Jurkat, Clone E6-1 (cell line): Measurements from ENCODE around the gene RNF169.
"Not testable (repeated sequence)": the region's sequence is repeated elsewhere in the genome, so short reads cannot be mapped to it uniquely, and the experiment has no call there.

Experiments
- DNase-seq: peaks from one replicate; pipeline ENCODE4 v3.0.0-alpha.2; 2011; ENCODE audit warnings: low read depth, low spot score
- H3K4me3 ChIP-seq: 2 replicates; pipeline ENCODE4 v1.5.1; 2011; ENCODE audit warnings: mild to moderate bottlenecking, low read length, control low read depth, moderate library complexity

RNF169 gene

DNA sequence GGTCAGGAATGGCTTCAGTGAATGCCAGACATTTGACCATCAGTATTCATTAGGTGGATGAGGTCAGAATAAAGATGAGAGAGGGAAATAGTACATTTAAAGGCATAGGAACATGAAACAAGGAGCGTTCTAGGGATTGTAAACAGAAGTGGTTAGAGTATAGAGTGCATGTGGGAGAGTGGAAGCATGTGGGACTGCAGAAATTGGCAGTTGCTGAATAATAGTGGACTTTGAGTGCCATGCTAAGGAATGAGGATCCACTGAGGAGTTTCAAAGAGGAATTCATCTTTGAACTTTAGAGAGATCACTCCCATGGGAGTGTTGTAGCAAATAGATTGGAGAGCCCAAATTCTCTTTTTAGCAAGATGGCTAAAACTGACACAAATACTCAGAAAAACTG is 7.9 kb downstream of the RNF169 start:
- no peak for DNase-seq

DNA sequence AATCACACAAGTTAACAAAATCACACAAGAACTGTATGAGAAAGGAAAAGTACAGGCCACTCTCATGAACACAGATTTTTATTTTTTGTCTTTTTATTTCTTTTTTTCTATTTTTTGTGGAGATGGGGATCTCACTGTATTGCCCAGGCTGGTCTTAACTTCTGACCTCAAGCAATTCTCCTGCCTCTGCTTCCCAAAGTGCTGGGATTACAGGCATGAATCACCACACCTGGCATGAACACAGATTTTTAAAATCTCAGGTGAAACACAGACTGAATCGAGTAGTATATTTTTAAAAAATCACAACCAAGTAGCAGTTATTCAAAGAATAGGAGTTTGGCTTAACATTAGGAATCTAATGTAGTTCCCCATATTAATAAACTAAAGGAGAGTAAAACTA is 18.3 kb downstream of the RNF169 start:
- DNase-seq, result no peak
- no peak overlapping the region for H3K4me3 ChIP-seq

More for the DNA sequence above, 7.9 kb downstream of the RNF169 start:
- no peak overlapping the region for H3K4me3 ChIP-seq

DNA sequence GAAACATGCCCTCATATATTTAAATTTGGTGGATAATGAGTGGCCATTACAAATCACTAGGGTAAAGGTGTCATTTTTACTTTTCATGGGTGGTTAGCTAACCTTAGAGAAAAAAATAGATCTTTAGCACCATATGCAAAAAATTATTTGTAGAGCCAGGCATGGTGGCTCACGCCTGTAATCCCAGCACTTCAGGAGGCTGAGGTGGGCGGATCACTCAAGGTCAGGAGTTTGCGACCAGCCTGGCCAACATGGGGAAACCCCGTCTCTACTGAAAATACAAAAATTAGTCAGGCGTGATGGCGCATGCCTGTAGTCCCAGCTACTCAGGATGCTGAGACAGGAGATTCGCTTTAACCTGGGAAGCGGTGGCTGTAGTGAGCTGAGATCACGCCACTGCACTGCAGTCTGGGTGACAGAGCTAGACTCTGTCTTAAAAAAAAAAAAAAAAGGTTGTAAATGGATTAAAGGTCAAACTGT is 19.6 kb downstream of the RNF169 start:
- not testable (repeated sequence) for DNase-seq, H3K4me3 ChIP-seq

DNA sequence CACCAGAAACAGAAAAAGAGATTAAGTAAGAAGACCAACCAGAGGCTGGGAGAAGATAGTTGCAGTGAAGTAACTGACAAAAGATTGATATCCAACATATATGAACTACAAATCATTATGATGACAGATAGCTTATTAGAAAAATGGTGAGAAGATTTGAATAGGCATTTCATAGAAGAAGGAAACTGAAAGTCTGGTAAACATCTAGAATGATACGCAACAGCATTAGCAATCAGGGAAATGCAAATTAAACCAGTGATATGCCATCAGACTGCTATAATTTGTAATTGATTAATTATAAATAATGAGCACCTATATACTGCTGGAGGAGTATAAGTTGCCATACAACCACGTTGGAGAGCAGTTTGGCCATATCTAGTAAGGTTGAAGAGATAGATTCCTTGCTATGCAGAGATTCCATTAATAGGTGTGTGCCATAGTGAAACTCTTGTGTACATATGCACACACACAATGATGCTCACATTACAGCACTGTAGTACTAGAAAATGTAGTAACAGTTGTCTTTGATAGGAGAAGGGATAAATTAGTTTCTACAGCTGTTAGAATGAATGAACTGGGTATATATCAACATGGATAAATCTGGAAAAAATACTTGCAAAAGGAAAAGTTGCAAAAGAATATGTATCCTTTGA is 20.5 kb downstream of the RNF169 start:
- DNase-seq, result no peak
- H3K4me3 ChIP-seq, result no peak overlapping the region

DNA sequence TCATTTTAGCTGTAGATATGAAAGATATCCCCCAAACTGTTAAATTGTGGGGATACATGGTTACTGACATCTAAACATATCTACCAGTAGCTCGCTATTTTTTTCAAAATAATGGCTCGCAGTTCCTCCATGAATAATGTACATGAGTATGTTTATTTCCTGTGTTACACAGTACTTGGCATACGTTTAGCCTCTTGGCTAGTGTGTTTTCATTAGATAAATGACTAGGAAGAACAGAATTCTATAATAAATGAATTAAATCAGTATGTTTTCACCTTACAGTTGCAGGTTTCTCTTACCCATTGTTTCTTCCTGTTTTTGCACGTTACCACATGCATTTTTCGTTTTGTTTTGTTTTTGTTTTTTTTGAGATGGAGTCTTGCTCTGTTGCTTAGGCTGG is 21.8 kb downstream of the RNF169 start:
- DNase-seq, result no peak
- H3K4me3 ChIP-seq, result no peak overlapping the region

DNA sequence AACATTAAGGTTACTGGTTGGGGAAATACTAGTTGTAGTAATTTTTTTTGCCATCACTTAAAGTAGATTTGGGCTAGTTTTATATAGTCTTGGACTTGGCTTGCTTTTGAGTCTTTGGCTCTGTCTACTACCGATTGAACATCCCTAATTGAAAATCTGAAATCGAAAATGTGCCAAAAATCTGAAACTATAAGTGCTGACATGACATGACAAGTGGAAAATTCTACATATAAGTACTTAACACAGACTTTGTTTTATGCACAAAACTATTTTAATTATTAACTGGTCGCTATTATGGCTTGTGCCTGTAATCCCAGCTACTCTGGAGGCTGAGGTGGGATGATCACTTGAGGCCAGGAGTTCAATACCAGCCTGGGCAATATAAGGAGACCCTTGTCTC is 22.5 kb downstream of the RNF169 start:
- no peak overlapping the region for H3K4me3 ChIP-seq
- DNase-seq, result no peak

DNA sequence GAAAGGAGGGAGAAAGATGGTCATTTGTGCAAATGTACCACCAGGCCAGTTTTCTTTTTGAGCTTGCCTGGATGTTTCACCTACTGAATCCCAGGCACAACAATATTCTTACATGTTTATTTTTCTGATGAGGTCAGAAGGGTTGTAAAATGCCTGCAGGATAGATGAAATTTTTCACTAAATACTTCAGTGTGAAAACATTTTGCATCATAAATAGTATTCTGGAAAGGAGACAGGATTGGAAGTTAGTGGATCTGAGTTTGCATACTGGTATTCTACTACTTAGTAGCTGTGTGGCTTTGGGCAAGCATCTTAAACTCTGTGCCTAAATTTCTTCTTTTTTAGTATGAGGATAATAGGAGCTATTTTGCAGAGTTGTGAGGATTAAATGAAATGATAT is 24.8 kb downstream of the RNF169 start:
- no peak overlapping the region for H3K4me3 ChIP-seq
- no peak for DNase-seq

DNA sequence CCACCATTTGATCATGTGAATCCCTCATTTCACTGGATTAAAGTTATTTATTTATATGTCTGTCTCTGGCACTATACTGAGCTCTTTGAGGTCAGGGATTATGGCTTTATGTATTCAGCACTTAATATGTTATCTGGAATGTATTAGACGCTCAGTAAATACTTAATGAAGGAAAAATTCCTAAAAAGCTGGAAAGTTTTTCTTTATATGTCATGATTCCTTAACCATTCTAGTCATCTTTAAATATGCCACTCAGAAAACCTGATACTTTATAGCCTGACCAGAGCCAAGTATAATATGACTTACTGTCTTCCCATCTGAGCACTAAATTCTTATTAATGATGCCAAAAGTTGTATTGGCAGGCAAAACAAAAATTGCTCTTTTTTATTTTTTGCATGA is 27.1 kb downstream of the RNF169 start:
- no peak for DNase-seq
- H3K4me3 ChIP-seq, result no peak overlapping the region

DNA sequence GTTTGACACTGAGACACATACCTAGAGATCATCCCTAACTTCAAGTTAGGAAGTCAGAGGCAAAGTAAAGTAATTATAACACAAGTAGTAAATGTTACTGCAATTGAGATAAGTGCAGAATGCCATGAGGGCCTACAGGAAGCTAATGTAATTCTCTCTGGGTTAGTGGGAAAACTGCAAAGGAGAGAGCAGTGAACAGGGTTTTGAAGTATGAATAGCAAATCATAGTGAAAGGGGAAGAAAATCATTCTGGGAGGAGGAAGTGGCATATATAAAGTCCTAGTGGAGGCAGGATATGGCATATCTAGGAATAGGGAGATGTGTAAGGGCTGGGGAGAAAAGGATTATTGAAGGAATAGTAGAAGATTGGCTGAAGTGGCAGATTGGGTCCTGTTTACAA is 27.9 kb downstream of the RNF169 start:
- DNase-seq, result no peak
- no peak overlapping the region for H3K4me3 ChIP-seq

DNA sequence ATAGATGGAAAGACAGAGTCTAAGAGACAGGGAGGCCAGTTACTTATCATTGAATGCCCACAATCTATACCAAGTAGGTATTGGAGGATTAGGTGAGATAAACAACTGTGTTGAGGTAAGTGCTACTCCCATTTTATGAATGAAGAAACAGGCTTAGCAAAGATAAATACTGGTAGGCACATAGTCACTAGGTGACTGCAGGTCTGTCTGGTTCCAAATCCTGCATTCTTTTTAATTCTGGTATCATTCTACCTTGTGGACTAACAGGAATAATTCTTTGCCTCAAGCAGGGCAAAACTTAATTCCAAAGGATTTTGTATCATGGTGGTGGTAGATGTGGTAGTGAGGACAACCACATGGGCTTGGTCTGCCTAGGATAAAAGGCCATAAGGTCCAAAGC is 28.4 kb downstream of the RNF169 start:
- H3K4me3 ChIP-seq, result no peak overlapping the region
- no peak for DNase-seq

DNA sequence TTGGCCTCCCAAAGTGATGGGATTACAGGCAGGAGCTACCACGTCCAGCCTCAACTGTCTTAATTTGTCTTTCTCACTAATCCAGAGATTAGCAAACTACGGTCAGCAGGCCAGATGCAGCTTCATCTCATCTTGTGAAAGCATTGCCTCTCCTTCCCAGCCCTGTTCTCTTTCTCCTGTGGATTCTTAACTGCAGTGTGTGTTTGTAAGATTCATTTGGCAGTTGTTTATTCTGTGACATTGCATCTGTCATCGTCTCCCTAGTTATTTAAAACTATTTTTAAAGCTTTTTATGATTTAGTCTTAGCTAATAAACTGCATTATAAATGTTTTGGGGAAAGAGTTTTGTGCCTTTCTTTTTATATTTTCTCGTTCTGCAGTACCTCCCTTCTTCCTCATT is 29.2 kb downstream of the RNF169 start:
- DNase-seq, result no peak
- H3K4me3 ChIP-seq, result no peak overlapping the region

DNA sequence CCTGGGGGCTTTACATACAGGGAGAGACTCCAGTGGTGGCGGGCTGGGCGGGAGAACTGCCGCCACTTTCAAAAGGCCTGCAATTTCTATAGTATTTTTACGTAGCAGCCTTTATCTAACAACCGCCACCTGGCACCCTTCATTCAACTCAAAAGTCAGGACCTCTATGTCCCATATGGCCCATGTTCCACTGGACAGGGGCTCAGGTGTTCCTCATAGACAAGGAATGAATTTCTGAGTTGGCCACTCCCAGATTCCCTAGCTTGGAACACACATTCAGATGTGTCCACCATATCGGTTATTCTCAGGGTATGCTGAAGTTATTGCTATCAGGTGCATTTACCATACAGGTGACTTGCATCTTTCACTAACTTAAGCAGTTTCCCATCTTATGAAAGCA is 29.9 kb downstream of the RNF169 start:
- H3K4me3 ChIP-seq, result no peak overlapping the region
- DNase-seq, result no peak

DNA sequence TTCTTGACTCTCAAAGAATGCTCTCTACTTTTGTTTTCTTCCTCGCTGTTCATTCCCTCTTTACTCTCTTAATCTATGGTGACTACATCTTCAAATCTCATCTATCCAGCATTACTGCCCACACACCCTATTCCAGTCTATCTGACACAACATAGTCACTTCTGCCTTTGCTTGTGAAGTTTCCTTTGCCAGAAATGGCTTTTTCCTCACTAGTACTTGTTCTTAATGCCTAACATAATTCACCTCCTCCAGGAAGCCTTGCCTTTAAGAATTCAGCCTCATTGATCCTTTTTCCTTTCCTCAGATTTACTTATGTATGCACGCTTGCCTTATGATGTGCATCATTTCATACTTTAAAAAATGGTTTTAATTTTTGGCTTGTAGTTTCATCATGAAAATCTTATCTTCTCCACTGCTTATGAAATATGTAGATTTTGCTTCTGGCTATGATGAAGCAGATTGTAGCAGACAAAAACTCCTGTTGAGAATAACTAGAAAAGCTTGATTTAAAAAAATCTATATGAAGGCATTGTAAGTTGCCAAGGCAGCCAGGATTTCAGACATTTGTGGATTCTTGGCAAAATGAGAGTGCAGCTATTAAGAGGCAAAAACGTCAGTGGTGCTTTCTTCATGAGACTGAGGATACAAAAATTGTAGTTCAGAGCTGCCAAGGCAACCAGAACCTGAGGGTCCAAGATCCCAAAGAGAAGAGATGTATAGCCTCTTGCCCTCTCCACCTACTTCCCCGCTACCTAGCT is 31.8 kb downstream of the RNF169 start:
- no peak for DNase-seq
- no peak overlapping the region for H3K4me3 ChIP-seq

DNA sequence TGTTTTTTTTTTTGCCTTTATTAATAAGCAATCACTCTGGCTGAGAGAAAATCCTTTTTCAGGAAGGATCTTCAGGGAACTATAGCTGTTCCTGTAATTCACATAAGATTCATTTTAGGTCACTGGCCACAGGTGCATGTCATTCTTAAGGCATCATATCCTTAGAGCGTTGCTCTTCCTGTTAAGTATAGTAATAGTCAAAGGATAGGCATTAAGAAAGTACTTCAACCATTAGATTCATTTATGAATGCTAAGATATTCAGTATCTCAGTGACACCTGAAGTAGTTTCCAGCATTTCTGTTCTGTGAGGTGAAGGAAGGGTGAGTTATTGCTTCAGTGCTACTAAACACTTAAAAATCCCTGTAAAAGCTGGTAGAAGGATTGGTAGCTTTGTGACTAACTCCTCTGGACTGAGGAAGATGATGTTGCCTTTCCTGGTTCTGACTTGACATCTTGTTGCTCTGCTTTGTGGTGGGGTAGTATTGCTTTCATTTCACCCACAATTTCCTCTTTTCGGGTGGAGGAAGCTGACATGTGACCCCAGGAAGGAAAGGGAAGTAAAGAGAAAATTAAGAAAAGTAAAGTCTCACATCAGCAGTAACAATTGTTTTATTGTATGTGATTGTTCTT is 34.7 kb downstream of the RNF169 start:
- DNase-seq, result peak; percentile 25
- H3K4me3 ChIP-seq, result no peak overlapping the region

DNA sequence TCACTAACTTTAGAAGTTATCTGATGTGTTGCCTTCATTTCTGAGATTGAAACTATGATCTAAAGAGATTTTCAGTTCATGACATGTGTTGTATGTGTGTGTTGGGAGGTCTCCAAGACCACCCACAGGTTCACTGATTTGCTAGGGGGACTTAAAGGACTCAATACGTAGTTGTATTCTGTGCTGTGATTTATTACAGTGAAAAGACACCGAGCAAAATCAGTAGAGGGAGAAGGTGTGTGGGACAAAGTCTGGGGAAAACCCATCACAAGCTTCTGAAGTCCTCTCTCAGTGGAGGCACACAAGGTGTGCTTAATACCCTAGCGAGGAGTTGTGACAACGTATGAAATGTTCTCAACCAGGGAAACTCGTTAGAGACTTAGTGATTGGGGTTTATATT is 35.6 kb downstream of the RNF169 start:
- H3K4me3 ChIP-seq, result no peak overlapping the region
- DNase-seq, result no peak

DNA sequence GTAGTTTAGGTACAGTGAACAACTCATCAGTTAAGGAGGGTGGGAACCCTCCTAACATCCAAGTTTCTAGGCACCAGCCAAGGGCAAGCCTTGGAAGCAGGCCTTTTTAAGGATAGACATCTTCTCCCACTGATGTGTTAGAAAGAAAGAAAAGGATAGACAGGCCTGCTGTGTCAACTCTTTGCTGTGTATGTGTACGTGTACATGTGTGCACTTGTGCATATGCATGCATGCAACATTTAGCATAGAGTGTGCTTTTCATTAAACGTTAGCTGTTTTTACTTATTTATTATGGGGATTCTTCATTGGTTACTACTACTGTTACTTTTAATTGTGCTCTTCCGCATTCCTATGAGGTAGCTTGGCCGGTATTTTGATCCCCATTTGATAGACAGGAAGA is 36.1 kb downstream of the RNF169 start:
- H3K4me3 ChIP-seq, result no peak overlapping the region
- DNase-seq, result no peak

DNA sequence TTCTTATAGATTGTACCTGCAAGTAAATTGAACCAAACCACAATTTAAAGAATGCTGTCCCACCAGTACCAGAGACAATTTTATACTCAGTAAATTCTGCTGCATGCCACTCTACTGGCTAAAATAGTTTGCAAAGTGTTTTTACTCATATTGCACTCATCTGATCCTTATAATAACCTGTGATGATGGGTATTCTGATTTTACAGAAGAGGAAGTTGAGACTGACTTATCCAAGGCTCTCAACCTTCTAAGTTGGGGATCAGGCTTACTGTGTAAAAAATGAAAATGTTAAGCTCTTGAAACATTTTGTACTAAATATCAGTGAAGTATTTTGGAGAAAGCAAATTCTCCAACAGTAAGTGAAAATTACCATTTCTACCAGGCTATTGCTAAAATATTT is 37.9 kb downstream of the RNF169 start:
- no peak for DNase-seq
- no peak overlapping the region for H3K4me3 ChIP-seq

DNA sequence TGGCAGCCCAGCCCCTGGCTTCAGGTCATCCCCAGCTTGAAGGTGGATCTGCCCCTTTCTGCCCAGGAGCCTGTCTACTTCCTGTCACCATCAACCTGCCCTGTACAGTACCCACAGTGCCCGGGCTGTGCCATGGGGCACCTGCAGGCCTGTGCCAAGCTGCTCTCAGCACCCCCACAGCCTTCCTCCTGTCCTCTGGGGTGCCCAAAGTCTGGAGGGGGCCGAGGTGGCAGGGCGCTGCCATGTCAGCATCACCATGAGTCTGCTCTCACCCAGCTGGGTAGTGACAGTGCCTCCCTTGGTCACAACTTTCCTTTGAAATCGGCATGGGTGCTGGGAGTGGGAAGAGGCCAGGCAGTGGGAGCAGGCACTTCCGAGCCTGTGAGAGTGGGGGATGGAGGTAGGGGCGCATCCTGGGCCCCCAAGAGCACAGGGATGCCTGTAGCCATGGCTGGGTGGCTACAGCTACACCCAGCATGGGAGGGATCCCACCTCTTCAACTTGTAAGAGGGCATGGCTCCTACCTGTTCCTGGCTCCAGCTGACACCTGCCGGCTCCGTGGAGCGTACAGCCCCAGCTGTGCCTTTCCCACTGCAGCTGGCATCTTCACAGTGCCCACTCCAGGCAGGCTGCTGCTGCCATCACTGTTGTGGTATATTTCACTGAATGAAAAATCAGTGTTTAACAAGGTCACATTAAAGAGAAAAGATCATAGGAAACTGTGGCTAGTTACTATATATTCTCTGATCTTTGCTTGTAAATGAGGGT is 42.9 kb downstream of the RNF169 start:
- DNase-seq, result no peak
- H3K4me3 ChIP-seq, result no peak overlapping the region

DNA sequence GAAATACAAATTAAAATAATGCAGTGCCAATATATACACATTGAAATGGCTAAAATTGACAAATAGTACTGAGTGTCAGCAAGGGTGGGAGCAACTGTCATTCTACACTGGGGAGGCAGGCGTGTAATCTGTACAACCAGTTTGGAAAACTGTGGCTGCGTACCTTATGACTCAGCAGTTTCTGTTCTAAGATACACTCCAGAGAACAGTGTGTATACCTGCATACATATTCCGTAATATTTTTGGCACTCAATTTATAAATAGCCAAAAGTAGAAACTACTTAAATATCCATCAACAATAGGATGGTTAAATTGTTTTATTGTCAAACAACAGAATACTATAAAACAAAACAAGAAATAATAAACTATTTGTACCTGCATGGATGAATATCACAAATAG is 57.6 kb downstream of the RNF169 start:
- DNase-seq, result no peak
- H3K4me3 ChIP-seq, result no peak overlapping the region

DNA sequence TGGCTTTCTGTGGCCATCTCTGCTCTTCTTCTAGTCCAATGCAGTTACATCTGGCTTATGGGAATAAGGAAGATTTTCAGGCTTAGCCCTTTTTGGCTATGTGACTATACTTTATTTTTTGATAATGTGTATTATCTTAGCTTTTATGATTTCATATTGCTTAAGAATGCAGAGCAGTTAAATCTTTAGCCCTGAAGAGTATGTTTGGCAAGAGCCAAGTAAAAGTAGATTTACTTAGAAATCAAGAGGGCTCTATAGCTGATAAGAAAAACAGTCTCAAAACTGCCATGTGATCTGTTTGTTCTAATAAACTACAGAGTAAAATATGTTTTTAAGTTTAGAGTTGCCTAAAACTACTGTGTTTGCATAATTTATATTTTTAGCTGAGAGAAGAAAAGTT is 61.2 kb downstream of the RNF169 start:
- DNase-seq, result no peak
- no peak overlapping the region for H3K4me3 ChIP-seq
